Limb (tissue), 2 donors: ENCODE data around the gene GALNT7.

Experiments used
- DNase-seq, 2 donors: peaks; one replicate each; pipeline ENCODE4 v3.0.0-alpha.2; 2016; ENCODE audit errors: extremely low spot score in 2 of 2

Gene GALNT7

DNA sequence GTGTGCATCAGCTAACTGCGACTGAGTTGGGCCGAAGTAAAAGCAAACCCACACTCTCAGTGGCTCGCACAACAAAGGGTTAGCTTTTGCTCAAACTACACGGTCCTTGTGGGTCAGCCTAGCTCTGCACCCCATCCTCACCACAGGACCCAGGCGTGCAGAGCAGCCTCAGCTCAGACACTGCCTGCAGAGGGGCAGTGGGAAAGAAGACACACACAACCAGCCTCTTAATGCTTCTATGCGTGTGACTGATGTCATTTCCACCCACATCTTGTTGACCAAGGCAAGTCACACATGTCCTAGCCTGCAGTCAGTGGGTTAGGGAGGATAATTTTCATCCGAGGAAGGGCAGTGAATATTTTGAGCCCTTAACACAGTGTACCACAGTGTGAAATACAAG lies 125.1 kb downstream of the GALNT7 start:
- DNase-seq = no peak

DNA sequence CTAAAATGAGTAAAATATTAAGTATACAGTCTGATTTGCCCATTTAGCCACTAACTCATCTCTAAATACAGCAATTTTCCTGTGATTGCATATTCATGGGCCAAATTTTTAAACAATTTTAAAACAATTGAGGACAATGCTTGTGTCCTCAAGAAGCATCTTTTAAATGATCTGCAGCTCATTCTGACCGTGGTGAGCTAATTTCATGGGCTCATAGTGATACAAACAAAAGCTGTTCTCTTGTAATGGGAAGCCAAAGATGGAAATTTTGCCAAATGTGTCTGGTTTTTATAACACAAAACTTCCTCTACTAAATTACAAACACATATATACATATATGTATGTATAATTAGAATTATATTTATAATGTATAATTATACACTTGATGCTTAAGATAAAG lies 125.8 kb downstream of the GALNT7 start:
- no peak for DNase-seq

DNA sequence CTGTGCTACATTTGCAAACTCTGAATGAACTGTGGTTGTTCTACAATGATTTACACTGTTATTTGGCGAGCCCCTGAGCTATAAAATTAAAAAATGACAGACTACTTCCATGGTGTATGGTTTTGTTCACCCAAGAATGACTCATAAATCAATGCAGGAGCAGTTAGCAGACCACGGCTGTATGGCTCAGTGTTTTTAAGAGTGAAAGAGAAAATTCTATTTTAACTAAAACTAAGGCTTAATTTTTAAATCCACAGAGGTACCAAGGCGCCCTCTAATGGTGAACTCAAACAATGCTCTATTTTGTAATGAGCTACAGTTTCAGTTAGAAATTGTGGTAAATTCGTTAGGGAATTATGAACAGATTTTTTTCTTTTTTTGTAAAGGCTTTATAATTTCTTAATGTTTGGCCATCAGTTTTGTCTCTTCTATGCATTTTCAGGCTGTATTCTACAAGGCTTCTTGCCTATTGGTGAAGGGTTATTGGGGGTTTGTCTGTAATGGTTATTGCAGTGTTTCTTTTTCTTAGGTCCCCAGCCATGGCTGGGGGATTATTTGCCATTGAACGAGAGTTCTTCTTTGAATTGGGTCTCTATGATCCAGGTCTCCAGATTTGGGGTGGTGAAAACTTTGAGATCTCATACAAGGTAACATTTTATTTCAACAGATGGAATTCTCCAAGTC lies 133.0 kb downstream of the GALNT7 start:
- DNase-seq = peak in 1 of 2 donors; percentile 13

DNA sequence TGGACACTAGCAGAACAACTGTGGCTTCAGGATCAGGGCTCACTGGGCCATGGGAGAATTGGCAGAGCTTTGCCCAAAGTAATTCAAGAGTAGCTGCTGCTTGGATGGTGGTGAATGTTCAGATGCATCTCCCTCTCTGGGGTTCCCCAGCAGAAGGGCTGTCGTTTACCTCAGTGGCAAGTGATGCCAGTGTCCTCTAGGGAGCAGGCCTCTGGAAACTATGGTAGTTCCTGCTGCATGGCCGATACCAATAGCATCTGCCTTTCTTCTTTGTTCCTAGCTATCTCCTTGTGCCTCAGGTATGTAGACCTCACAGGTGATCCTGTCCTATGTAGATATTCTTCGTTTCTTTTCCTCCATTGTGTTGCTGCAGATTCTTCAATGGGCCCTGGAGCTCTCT lies 139.2 kb downstream of the GALNT7 start:
- no peak for DNase-seq

DNA sequence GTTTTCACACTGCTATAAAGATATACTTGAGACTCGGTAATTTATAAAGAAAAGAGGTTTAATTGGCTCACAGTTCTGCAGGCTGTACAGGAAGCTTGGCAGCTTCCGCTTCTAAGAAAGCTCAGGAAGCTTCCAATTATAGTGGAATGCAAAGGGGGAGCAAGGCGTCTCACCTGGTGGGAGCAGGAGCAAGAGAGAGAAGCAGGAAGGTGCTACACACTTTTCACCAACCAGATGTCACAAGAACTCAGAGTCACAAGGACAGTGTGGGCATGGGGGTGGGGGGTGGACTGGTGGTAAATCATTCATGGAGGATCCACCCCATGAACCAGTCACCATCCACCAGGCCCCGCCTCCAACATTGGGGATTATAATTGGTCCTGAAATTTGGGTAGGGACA lies 142.8 kb downstream of the GALNT7 start:
- DNase-seq = no peak

DNA sequence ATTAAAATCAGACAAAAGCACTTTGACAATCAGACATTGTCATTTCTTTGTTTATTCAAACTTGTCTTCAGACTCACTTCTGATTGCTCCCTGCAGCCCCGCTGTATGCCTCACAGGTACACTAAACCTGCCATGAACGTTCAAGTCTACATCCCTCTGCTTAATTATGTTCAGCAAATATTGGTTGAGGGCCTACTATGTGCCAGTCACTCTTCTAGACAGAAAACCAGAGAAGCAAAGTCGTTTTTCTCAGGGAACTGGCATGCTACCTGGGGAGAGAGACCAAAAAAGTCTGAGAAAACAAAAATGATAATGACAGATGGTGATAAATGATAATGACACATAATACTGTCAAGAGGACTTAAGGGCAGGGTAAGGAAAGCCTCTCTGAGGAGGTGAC lies 146.1 kb downstream of the GALNT7 start:
- no peak for DNase-seq

DNA sequence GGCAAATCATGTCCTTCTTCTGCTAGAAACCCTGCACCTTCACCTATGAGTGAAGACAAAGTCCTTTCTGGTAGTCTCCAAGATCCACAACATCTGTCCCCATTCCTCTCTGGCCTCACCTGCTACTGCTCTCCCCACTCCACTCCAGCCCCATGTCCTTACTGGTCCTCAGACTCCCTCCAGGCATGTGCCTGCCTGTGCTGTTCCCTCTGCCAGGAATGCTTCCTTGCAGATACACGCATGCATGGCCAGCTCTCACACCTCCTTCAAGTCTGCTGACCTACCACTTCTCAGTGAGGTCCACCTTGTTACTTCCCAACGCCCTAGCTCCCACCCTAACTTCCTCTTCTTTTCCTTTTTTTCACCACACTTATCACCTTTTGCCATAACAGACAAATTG lies 147.4 kb downstream of the GALNT7 start:
- no peak for DNase-seq

DNA sequence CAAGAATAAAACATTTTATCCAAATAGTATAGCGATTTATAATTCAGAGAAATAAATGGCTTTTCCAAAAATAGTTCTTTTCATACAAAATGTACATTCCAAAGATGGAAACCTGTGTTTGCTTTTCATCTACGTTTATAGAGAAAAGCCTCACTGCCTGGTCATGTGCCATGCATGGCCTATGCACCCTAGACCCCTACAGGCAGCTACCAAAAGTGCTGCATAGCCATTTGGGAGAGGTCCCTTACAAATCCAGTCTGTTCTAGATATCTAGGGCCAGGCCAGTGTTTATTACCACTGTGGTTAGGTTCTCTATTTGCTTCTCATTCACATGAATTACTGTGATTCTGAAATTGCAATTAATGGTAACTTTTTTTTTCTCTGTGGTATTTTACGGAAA lies 148.4 kb downstream of the GALNT7 start:
- DNase-seq = no peak

DNA sequence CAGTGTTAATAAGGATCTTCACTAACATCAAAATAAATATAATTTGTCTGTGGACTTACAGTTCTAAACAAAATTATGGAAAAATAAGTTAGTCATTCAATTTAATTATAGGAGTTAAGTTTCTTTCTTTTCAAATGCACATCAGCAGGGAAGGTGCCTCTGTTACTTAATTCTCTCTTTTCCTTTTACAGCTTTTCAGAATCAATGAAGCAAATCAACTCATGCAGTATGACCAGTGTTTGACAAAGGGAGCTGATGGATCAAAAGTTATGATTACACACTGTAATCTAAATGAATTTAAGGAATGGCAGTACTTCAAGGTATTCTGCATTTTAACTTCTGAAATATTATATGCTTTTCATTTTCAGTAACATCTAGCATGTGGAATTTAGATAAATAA lies 149.6 kb downstream of the GALNT7 start:
- no peak for DNase-seq

DNA sequence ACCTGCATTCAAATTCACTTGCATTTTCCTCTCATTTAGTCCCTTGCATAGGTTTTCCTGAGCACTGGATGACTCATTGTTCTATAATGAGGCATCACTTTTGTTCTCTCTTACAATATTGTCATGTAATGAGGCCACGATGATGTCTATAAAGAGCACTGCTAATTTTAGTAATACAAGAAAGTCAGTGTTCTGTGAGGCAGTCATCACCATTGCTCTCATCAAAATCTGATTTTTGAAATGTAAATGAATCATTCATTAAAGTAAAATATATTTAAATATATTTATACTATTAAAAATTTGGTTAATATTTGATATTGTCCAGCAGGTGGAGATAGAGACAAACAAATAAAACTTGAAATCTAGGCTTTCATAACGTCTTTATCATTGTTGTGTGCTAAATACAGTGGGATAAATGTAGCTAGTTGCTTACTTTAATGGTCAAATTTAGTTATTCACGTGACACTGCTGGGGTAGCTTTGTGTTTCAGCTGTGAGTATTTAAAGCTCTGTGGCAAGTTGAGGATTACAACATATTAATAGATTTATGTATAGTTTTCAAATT lies 150.1 kb downstream of the GALNT7 start:
- DNase-seq = peak in 1 of 2 donors; percentile 60

DNA sequence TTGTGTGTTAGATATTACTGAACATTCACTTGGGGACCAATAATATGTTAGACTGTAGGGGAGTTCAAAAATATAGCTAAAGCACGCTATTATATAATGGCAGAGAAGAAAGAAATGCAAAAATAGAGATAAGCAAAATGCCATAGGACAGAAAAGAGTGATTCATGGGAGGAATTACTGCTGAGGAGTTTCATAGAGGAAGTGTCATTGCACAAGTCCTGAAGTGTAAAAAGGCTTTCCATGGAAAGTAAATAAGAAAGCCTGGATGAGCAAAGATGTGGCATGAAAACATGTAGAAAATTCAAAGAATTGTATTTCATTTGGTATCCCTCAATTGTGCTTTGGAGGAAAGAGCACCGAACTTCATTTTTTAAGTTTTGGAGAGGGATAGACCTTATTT lies 151.1 kb downstream of the GALNT7 start:
- DNase-seq = no peak

DNA sequence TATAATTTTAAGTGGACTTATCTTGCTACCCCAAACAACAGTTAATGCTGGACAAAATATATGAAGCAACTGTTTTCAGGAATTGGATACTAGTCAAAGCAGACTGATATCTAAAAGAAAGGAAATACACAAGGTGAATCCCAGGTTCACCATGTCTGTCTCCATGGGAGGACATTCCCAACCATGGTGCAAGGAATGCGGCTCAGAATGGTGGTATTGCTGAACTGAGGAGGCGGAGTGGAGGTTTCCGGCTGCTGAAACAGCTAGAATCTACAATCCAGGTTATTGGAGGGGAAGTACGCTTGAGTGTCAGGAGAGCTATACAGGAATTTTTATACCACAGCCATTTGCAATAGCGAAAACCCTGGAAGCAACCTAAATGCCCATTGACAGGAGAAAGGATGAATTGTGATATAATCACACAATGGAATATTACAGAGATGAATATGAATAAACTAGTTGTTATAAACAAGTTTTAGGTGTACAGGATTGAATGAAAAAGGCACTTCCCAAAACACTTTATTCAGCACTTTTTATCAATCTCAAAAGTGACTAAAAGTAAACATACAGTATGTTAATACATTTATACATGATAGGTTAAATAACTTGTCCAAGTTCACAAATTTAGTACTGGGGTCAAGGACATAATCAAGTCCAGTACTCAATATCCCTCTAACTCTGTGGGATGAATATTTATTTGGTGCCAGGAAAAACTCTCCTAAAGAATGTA lies 156.6 kb downstream of the GALNT7 start:
- no peak for DNase-seq

DNA sequence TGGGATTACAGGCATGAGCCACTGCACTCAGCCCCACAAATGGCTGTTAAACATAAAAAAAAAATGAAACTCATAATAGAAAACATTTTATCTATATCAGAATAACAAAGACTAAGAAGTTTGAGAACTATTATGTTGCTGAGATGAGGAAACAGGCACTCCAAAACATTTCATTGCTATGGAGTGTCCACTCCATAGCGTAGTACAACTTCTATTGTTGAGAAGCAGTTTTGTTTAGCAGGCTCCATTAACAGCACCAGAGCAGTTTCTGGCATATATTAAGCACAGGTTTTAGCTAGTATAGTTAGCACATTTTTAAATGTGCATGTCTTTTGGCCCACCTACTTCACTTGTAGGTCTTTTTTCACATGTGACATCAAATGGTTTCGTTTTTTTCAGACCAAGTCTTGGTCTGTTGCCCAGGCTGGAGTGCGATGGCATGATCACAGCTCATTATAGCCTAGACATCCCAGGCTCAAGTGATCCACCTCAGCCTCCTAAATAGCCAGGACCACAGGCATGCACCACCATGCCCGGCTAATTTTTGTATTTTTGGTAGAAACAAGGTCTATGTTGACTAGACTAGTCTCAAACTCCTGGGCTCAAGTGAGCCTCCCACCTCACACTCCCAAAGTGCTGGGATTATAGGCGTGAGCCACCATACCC lies 159.8 kb downstream of the GALNT7 start:
- no peak for DNase-seq

DNA sequence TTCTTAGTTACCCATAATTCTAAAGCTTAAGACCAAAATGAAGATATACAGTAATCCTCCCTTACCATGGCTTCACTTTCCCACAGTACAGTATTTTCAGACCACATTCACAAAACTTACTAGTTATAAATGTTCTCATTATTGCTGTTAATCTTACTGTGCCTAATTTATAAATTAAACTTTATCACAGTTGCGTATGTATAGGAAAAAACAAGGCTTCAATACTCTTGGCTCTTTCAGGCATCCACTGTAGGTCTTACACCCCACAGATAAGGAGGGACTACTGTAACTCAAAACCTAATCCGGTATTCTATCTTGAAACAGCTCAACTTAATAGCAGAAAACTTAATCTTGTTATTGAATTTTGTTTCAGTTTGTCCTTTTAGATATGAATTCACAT lies 162.0 kb downstream of the GALNT7 start:
- DNase-seq = no peak

DNA sequence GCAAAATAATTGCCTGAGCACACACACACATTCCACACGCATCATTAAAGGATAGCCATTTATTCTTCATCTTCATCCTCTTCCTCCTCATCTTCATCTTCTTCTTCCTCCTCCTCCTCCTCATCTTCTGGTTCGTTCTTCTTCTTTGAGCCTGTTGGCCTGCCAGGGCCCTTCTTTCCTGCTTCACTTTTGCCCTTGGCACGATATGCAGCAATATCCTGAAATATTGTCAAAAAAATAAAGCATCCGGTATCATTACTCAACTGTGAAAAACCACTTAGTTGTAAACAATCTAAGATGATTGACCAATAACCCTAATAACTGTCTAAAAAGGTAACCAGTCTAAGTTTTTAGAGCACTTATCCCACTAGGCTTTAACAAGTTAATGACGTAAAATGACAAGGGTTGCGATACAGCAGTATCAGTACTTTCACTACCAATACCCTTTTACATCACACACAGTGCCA lies 163.4 kb downstream of the GALNT7 start:
- DNase-seq = no peak

DNA sequence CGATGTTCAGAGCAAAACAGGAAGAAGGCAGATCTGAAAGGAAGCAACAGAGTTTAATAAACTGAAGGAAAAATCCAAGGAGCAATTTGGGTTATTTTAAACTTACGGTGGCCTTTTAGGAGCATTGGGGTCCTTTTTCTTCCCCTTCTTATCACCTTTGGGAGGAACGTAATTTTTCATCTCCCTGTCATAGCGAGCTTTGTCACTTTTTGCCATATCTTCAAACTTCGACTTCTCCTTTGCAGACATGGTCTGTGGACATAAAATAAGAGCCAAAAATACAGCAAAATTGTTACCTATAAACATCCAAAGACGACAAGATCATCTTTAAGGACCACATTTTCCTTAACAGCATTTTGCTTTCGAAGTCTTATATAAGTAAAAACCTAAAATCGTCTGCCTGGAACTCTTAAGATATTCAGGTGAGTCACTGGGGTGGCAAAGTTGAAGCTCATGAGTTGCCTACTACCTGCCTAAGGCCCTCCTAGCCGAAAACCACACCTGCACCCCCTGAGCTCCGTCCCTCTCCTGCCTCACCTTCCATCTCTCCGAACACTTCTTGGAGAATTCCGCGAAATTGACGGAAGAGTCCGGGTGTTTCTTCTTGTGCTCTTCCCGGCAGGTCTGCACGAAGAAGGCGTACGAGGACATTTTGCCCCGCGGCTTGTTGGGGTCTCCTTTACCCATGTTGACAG lies 164.5 kb downstream of the GALNT7 start:
- no peak for DNase-seq

DNA sequence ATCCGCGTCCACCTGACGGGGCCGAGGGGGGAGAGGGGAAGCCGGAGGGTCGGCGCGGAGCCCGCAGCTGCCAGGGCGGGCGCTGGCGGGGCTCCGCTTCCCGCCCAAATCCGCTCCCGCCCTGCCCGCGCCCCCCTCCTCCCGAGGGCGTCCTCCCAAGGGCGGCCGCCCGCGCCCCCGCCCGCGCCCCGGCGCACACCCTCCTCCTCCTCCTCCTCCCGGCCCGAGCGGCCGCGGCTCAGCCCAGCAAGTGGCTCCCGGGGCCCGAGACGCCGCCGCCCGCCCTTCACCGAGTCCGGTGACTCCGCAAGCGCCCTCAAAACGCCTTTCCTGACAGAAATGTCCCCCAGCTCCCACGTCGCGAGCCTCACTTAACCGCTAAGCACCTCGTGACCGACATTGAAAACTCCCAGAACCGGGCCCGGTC lies 165.1 kb downstream of the GALNT7 start:
- DNase-seq = peak; percentile 37 to 79

DNA sequence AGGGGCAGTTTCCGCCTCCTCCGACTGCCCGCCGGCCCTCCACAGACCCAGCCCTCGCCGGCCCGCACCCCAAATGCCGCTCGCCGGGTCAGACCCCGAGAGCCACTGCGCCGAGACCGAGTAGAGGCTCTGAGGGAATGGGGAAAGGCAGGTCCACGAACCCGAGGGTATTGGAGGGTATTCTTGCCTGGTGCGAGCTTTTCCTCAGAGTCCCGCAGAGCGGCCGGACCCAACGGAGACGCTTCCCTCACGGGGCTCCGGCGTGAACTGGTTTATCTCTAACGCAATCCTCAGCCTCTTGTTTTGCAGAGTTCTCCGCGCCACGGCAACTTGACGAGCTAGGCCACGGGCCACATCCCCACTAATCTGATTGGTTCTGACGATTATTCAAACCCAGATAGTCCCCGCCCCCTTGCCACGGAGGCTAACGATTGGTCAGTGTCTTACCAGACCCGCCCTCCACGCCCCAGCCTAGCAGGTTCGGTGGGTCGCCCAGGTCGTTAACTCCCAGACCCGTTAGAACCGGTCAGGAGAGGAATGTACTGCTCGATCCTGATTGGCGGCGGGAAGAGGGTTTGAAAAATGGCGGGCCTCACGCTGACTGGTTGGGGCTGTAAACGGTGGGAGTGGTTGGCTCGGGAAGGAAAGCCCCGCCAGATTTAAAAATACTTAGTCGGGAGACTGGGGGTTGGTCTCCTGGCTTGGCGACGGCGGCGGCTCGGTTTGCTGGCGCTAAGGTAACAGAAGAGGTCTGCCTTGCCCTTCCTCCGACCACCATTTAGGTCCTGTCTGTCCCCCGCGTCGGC lies 165.7 kb downstream of the GALNT7 start, which contains the start of gene HMGB2:
Gene HMGB2 (minus strand): TSS at position 274 of the 806 bp plus-strand sequence. CDS start 709 bp downstream, outside the sequence.
- DNase-seq = peak; percentile 100

DNA sequence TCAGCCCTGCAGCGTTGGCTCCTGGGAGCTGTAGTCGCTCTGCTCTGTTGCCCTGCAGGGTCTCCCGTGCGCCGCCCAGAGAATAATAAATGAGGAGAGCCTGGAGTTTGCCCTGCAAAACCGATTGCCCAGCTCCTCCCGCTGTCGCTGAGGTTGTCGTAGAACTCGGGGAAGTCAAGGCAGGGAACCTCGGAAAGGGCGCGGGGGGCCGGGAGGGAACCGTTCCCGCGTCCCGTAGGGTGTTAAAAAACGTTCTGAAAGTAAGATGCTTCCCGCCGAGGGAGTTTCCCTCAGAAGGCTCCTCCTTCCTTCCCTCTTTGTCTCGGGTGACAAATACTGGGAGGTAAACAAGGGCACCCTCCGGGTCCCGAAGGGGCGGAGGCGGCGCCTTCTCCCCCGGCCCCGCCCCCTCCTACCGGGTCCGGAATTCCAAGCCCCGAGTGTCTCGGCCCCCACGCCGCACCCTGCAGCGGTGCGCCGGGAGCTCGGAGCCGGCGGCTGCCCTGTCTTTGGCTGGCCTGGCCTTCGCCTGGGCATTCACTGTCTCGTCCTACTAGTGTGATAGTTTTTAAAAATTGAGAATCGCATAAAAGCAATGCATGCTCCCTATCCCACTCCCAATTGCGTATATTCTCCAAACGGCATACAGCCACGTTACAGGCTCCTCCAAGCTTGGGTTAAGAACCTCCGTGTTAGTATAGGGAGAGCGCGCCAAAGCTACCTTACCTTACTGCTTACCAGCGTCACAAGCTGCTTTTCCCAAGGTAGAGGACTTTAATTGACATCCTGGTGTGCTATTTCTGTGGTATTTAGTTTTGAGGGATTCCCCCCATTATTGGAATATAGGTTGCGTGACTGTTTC lies 166.5 kb downstream of the GALNT7 start:
- DNase-seq = peak; percentile 75 to 83

DNA sequence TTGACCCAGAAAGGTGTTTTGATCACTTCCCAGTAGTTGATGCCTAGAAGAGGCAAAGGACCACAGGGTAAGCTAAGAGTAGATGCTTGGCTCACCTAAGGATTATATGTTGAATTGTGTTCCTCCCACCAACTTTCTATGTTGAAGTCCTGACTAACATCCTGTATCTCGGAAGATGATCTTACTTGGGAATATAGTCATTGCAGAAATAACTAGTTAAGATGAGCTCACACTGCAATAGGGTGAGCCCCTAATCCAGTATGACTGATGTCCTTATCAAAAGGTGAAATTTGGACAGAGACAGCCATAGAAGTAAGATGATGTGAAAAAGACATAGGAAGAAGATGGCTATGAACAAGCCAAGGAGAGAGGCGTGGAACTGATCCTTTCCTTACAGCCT lies 168.9 kb downstream of the GALNT7 start:
- DNase-seq = no peak
